K562 (cell line): Measurements from ENCODE around the gene SYNE1. TPM values are rescaled to one million over a fixed set of nuclear protein-coding genes. Genes with fewer than 3 reads are reported as not detected.

ENCODE experiments used
- ATAC-seq: fragments of 200-7000 bp; cut with Tn5 transposase; 3 replicates; pipeline ENCODE4 v1.9.1; 2020; ENCODE audit warnings: moderate library complexity
- BruUV-seq: library from RNA; stranded (reverse); fragments of 400-500 nt; replicated peaks from 2 replicates; lab custom pipeline; 2021; lab: Mats Ljungman, UMichigan
- CTCF ChIA-PET: fragments of 300-600 bp; formaldehyde crosslinking; extraction: SDS; loops from one replicate; lab custom pipeline; 2021; ENCODE audit warnings: low intra/inter-chr PET ratio; lab: Yijun Ruan, JAX
- POLR2A ChIA-PET: fragments of 300-600, 350-650 bp; sonication (Branson Sonifier 250); formaldehyde crosslinking; extraction: SDS; loops from one replicate; lab custom pipeline; 2021; ENCODE audit warnings: antibody characterized with exemption, inconsistent platforms; lab: Yijun Ruan, JAX
- DNase-seq, 4 experiments: peaks; one replicate each; pipeline versions ENCODE4 v3.0.0 to v3.0.0-alpha.2; 2011 to 2018; ENCODE audit warnings: low spot score in 3 of 4, mixed read lengths in 3 of 4; ENCODE audit errors: extremely low read depth in 1 of 4
- FAIRE-seq: peaks from 2 replicates; lab custom pipeline; 2011; peaks lifted over from hg19 to GRCh38; lab: Jason Lieb, UNC
- H2AFZ ChIP-seq: 2 replicates; pipeline ENCODE4 v1.6.0; 2011; ENCODE audit warnings: low read depth, low read length, control low read depth, inconsistent platforms
- H3K27ac ChIP-seq: fragments of 200-600 bp; 3 replicates; pipeline ENCODE4 v1.8.0; 2011; ENCODE audit warnings: low read depth, mild to moderate bottlenecking, control low read depth, inconsistent platforms, low read length, moderate library complexity, mixed read lengths; ENCODE audit errors: extremely low read depth
- H3K27me3 ChIP-seq, 2 experiments: fragments of 300-600 bp in 1 of 2; 2 replicates in 1 of 2; 3 replicates in 1 of 2; pipeline versions ENCODE4 v1.6.0 to v1.8.0; 2011; ENCODE audit warnings: inconsistent platforms in 2 of 2, low read length in 2 of 2, mild to moderate bottlenecking in 1 of 2, mixed read lengths in 1 of 2, moderate library complexity in 1 of 2; ENCODE audit not compliant: control insufficient read depth in 2 of 2, insufficient read depth in 2 of 2
- H3K36me3 ChIP-seq: fragments of 300-600 bp; 3 replicates; pipeline ENCODE4 v1.8.0; 2011; ENCODE audit warnings: mild to moderate bottlenecking, low read length, inconsistent platforms; ENCODE audit not compliant: control insufficient read depth, insufficient read depth
- H3K4me1 ChIP-seq, 2 experiments: fragments of 200-600 bp in 1 of 2; replicated peaks in 1 of 2; 2 replicates in 1 of 2; 3 replicates in 1 of 2; pipeline versions ENCODE4 v1.5.1 to v1.8.0; 2011; ENCODE audit warnings: inconsistent platforms in 2 of 2, low read length in 2 of 2, mild to moderate bottlenecking in 1 of 2, mixed read lengths in 1 of 2, moderate library complexity in 1 of 2; ENCODE audit not compliant: control insufficient read depth in 2 of 2, insufficient read depth in 2 of 2
- H3K4me2 ChIP-seq: 2 replicates; pipeline ENCODE4 v1.6.1; 2011; ENCODE audit warnings: low read length, control low read depth, inconsistent platforms, mixed read lengths; ENCODE audit not compliant: insufficient read depth
- H3K4me3 ChIP-seq: fragments of 200-600 bp; sonication (generic), shearing (Covaris generic); 2 replicates; pipeline ENCODE4 v1.5.1; 2016; ENCODE audit warnings: control low read depth, inconsistent platforms
- H3K79me2 ChIP-seq: fragments of 200-600 bp; 3 replicates; pipeline ENCODE4 v1.8.0; 2011; ENCODE audit warnings: low read length, inconsistent platforms; ENCODE audit not compliant: control insufficient read depth, insufficient read depth
- H3K9ac ChIP-seq, 2 experiments: 2 replicates each; pipeline versions ENCODE4 v1.6.0 to v1.6.1; 2011; ENCODE audit warnings: low read depth in 2 of 2, low read length in 2 of 2, control low read depth in 1 of 2, inconsistent platforms in 1 of 2, mild to moderate bottlenecking in 1 of 2, mixed read lengths in 1 of 2; ENCODE audit not compliant: insufficient read depth in 1 of 2
- H3K9me1 ChIP-seq: one replicate; pipeline ENCODE4 v1.6.0; 2011; ENCODE audit warnings: inconsistent platforms, mild to moderate bottlenecking, low read length, moderate library complexity; ENCODE audit not compliant: control insufficient read depth, insufficient read depth
- H3K9me3 ChIP-seq: replicated peaks from 2 replicates; pipeline ENCODE4 v1.5.1; 2011; ENCODE audit warnings: low read depth, low read length, inconsistent platforms; ENCODE audit not compliant: control insufficient read depth, insufficient read depth
- H4K20me1 ChIP-seq: replicated peaks from 2 replicates; pipeline ENCODE4 v1.6.1; 2011; ENCODE audit warnings: low read length, inconsistent platforms, mixed read lengths; ENCODE audit not compliant: control insufficient read depth, insufficient read depth
- ARID1B ChIP-seq: fragments of 450-650 bp; IDR thresholded peaks from 2 replicates; pipeline ENCODE4 v1.6.1; 2016; ENCODE audit warnings: antibody characterized with exemption, mild to moderate bottlenecking, inconsistent platforms
- CBFB ChIP-seq: sonication (generic); formaldehyde crosslinking; IDR thresholded peaks from 2 replicates; pipeline ENCODE4 v1.4.0; 2020; ENCODE audit warnings: mild to moderate bottlenecking, missing genetic modification reagents
- DNMT1 ChIP-seq: fragments of 450-650 bp; IDR thresholded peaks from 2 replicates; pipeline ENCODE4 v1.6.1; 2016; ENCODE audit warnings: antibody characterized with exemption, mild to moderate bottlenecking
- EHMT2 ChIP-seq: fragments of 450-650 bp; IDR thresholded peaks from 2 replicates; pipeline ENCODE4 v1.6.1; 2018; ENCODE audit warnings: antibody characterized with exemption
- HDGF ChIP-seq: fragments of 450-650 bp; IDR thresholded peaks from 2 replicates; pipeline ENCODE4 v1.6.1; 2016
- NR1H2 ChIP-seq: sonication (generic); formaldehyde crosslinking; IDR thresholded peaks from 2 replicates; pipeline ENCODE4 v1.4.0; 2020; ENCODE audit warnings: mild to moderate bottlenecking, missing genetic modification reagents
- POLR2G ChIP-seq: fragments of 200-400 bp; formaldehyde crosslinking; IDR thresholded peaks from 2 replicates; pipeline ENCODE4 v1.6.1; 2017; ENCODE audit warnings: low read depth, mild to moderate bottlenecking, antibody characterized with exemption, low read length, moderate library complexity
- PTTG1 ChIP-seq: fragments of 450-650 bp; IDR thresholded peaks from 2 replicates; pipeline ENCODE4 v1.6.1; 2016; ENCODE audit warnings: low read depth, mild to moderate bottlenecking, missing genetic modification characterization, missing compliant biosample characterization
- SAFB ChIP-seq: fragments of 200-400 bp; formaldehyde crosslinking; IDR thresholded peaks from 2 replicates; pipeline ENCODE4 v1.6.1; 2017; ENCODE audit warnings: low read depth, low read length, borderline replicate concordance
- SMARCA5 ChIP-seq: fragments of 450-650 bp; IDR thresholded peaks from 2 replicates; pipeline ENCODE4 v1.6.1; 2016
- ZNF644 ChIP-seq: fragments of 200-800 bp; sonication (Bioruptor generic); IDR thresholded peaks from 2 replicates; pipeline ENCODE4 v1.6.1; 2016; ENCODE audit warnings: low read depth, missing genetic modification characterization, missing compliant biosample characterization
- ZNF830 ChIP-seq: fragments of 250-450 bp; sonication (Bioruptor Pico); IDR thresholded peaks from 2 replicates; pipeline ENCODE4 v1.5.0; 2021; ENCODE audit warnings: mild to moderate bottlenecking
- WGBS: fragments of 100-300 bp; shearing (Covaris generic); methylation state at CpG from one replicate; pipeline ENCODE4 v1.1.6; 2016; ENCODE audit warnings: low coverage, mixed read lengths; ENCODE audit not compliant: insufficient coverage; ENCODE audit errors: missing lambda C conversion rate; 5-methylcytosine and 5-hydroxymethylcytosine counted together
- in situ Hi-C: fragments of 300-500 bp; cut with MboI; formaldehyde crosslinking; loops from 4 replicates; pipeline ENCODE4 v1.15.0; 2018; ENCODE audit warnings: inconsistent platforms, mixed read lengths
- intact Hi-C: fragments of 100-400 bp; cut with micrococcal nuclease; formaldehyde crosslinking; loops from 2 replicates; pipeline ENCODE4 v1.14.2; 2022
- polyA plus RNA-seq, 8 experiments: library from polyadenylated mRNA; depleted of rRNA in 4 of 8; stranded (reverse) in 5 of 8; unstranded in 3 of 8; fragments of >200 nt; fragmentation: Nextera tagmentation in 2 of 8; fragmentation: Illumina TruSeq in 1 of 8; extraction: Ambion mirVana in 2 of 8; extraction: Trizol in 1 of 8; gene quantifications; 2 replicates each; pipeline versions ENCODE4 v1.2.1 to v1.2.3, GENCODE V29; 2011 to 2014; ENCODE audit warnings: inconsistent platforms in 1 of 8, missing spikeins in 1 of 8
- total RNA-seq, 7 experiments: library from RNA; depleted of rRNA in 6 of 7; stranded (reverse); fragments of >200 nt in 6 of 7; fragmentation: Illumina TruSeq in 2 of 7; extraction: Trizol in 2 of 7; gene quantifications; 2 replicates each; pipeline versions ENCODE4 v1.2.1 to v1.2.3, GENCODE V29; 2011 to 2021; ENCODE audit warnings: low replicate concordance in 1 of 7
- TF ChIP-seq, protein P1 (sequence below): fragments of 450-650 bp; IDR thresholded peaks from 2 replicates; pipeline ENCODE4 v1.6.1; 2017; ENCODE audit warnings: antibody characterized with exemption
- TF ChIP-seq, protein P2 (sequence below), 2 experiments: IDR thresholded peaks; 2 replicates each; pipeline ENCODE4 v1.6.1; 2012; ENCODE audit warnings: improper control_type of control experiment in 2 of 2, low read depth in 2 of 2, low read length in 2 of 2, borderline replicate concordance in 1 of 2
- TF ChIP-seq, protein P3 (sequence below): fragments of 250-450 bp; sonication (Bioruptor Pico); IDR thresholded peaks from 2 replicates; pipeline ENCODE4 v1.5.0; 2021; ENCODE audit warnings: mild to moderate bottlenecking, moderate library complexity

The SYNE1 gene
- total and polyA plus RNA-seq, 9 of the 15 experiments (the other 6 are each of a cell fraction or from before 2014, with no cell fraction given): under 0.01 to 0.42 (median 0.08) TPM; not detected in 1

DNA sequence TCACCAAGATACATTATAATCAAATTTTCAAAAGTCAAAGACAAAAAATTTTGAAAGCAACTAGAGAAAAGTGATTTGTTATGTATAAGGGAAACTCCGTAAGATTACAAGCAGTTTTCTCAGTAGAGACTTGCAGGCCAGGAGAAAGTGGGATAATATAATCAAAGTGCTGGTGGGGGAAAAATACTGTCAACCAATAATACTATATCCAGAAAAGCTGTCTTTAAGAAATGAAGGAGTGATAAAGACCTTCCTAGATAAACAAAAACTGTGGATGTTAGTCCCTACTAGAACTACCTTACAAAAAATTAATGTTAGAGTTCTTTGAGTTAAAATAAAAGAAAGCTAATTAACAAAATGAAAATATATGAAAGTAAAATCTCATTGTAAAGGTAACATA is 79.7 kb downstream of the SYNE1 start (continued):
- no peak for TF ChIP-seq ZNF644

DNA sequence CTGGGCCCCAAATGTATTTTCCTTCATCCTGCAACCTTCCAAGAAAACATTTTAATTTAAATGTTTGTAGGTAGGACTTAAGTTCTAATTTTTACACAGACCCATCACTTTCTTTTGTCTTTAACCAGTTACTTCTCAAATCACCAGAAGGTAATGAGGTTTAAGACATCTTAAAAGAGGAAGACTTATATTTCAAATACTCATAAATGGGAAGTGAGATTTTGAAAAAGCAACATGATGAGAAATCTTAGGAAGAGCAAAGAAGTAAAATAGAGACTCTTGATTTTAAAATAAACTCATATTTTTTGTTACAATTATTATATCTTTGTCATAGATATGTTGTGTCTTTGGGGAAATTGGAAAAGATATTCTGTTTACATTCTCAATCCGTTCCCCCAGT is 82.3 kb downstream of the SYNE1 start:
- Histone ChIP-seq H3K27me3 (no peaks in the 10 kb centered on the region), H3K9ac (no peak overlapping the region), H3K9me3 (no peaks in the 10 kb centered on the region; the same call in 1 of the 2 replicates), H2AFZ (no peak overlapping the region), H3K4me3 (no peak overlapping the region), H3K36me3 (no peaks in the 10 kb centered on the region), H3K79me2 (no peaks in the 10 kb centered on the region), H4K20me1 (no peaks in the 10 kb centered on the region), H3K4me1 (no peaks in the 10 kb centered on the region), H3K27ac (no peak overlapping the region), H3K4me2 (no peak overlapping the region), H3K9me1 (no peaks in the 10 kb centered on the region)
- in situ Hi-C loops (no loop called here), intact Hi-C loops (loop anchor here (5.0 kb wide), 1 partner anchor 472 kb away; no protein-coding TSS in a partner anchor)
- no TSS peak for BruUV-seq
- no peak for DNase-seq
- WGBS: 5% methylated on average over 1 of the region's 1 CpG
- no peak for ATAC-seq
- no peak for FAIRE-seq
- TF ChIP-seq, protein P1, sequence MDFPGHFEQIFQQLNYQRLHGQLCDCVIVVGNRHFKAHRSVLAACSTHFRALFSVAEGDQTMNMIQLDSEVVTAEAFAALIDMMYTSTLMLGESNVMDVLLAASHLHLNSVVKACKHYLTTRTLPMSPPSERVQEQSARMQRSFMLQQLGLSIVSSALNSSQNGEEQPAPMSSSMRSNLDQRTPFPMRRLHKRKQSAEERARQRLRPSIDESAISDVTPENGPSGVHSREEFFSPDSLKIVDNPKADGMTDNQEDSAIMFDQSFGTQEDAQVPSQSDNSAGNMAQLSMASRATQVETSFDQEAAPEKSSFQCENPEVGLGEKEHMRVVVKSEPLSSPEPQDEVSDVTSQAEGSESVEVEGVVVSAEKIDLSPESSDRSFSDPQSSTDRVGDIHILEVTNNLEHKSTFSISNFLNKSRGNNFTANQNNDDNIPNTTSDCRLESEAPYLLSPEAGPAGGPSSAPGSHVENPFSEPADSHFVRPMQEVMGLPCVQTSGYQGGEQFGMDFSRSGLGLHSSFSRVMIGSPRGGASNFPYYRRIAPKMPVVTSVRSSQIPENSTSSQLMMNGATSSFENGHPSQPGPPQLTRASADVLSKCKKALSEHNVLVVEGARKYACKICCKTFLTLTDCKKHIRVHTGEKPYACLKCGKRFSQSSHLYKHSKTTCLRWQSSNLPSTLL: no peak
- TF ChIP-seq POLR2G (no peak), CBFB (CRISPR knock-in tag) (no peak), HDGF (no peak), ARID1B (no peak), ZNF830 (CRISPR knock-in tag) (no peak), NR1H2 (CRISPR knock-in tag) (no peak), SMARCA5 (no peak), EHMT2 (no peak), PTTG1 (no peak), DNMT1 (no peak), SAFB (no peak)
- TF ChIP-seq, protein P2, sequence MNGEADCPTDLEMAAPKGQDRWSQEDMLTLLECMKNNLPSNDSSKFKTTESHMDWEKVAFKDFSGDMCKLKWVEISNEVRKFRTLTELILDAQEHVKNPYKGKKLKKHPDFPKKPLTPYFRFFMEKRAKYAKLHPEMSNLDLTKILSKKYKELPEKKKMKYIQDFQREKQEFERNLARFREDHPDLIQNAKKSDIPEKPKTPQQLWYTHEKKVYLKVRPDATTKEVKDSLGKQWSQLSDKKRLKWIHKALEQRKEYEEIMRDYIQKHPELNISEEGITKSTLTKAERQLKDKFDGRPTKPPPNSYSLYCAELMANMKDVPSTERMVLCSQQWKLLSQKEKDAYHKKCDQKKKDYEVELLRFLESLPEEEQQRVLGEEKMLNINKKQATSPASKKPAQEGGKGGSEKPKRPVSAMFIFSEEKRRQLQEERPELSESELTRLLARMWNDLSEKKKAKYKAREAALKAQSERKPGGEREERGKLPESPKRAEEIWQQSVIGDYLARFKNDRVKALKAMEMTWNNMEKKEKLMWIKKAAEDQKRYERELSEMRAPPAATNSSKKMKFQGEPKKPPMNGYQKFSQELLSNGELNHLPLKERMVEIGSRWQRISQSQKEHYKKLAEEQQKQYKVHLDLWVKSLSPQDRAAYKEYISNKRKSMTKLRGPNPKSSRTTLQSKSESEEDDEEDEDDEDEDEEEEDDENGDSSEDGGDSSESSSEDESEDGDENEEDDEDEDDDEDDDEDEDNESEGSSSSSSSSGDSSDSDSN (IDR thresholded peaks at IDR 0.05; ENCODE audit: borderline replicate concordance in 1 of 2, low read depth in 2 of 2, low read length in 2 of 2): no peak
- TF ChIP-seq, protein P3, sequence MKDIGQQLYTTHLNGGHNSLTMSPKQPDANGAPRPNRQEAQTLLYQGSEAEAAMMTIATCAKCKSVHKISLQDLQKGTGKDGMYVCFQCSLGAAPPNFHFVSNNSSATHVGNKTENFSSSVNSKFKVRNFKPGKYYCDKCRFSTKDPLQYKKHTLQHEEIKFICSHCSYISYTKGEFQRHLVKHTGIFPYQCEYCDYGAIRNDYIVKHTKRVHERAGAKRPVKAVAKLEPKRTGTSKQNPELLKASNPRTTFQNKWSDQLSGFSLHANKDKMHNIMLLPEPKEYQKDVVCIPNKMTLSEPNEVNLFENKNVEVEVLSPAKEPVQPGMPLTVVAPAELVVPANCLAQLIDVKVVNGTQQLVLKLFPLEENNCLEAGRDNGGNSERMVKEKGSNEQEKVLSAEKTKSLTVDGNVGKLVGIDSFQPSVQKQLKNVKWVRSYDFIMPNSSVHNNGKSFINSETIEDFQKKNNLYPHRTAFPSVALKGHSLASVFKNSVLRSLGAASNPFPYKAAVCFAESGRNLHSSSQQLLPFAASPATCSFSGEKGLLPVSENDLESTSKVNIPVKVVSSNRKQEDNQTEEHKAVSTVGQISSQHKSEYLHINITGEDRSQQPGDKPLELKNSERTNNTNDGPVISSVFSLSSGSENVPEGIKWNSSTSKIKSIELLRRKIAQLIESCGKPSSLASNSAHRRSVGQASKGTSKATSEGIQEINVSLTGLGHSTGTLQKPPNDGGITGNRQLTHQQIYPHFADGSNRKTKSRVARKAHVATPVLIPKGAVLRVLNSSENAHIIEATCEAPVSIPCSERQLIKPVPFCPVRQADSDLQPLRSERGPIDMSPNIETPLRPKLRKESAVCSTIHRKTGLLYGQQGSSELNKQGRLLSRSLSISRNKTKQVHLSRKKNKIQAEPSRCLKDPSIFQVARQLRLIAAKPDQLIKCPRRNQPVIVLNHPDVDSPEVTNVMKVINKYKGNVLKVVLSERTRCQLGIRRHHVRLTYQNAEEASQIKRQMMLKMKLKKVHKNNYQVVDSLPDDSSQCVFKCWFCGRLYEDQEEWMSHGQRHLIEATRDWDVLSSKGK (CRISPR knock-in tag): no peak
- CTCF ChIA-PET: no interaction called here
- POLR2A ChIA-PET: no interaction called here
